HG02970 (cell line): ENCODE data around the gene CELSR3.

Source experiments
- ATAC-seq: cut with Tn5 transposase; IDR thresholded peaks from one replicate; pipeline ENCODE4 v1.9.1; 2021; ENCODE audit warnings: mild to moderate bottlenecking, moderate library complexity, moderate number of reproducible peaks; ENCODE audit not compliant: unreplicated experiment, low FRiP score

The CELSR3 gene, protein sequence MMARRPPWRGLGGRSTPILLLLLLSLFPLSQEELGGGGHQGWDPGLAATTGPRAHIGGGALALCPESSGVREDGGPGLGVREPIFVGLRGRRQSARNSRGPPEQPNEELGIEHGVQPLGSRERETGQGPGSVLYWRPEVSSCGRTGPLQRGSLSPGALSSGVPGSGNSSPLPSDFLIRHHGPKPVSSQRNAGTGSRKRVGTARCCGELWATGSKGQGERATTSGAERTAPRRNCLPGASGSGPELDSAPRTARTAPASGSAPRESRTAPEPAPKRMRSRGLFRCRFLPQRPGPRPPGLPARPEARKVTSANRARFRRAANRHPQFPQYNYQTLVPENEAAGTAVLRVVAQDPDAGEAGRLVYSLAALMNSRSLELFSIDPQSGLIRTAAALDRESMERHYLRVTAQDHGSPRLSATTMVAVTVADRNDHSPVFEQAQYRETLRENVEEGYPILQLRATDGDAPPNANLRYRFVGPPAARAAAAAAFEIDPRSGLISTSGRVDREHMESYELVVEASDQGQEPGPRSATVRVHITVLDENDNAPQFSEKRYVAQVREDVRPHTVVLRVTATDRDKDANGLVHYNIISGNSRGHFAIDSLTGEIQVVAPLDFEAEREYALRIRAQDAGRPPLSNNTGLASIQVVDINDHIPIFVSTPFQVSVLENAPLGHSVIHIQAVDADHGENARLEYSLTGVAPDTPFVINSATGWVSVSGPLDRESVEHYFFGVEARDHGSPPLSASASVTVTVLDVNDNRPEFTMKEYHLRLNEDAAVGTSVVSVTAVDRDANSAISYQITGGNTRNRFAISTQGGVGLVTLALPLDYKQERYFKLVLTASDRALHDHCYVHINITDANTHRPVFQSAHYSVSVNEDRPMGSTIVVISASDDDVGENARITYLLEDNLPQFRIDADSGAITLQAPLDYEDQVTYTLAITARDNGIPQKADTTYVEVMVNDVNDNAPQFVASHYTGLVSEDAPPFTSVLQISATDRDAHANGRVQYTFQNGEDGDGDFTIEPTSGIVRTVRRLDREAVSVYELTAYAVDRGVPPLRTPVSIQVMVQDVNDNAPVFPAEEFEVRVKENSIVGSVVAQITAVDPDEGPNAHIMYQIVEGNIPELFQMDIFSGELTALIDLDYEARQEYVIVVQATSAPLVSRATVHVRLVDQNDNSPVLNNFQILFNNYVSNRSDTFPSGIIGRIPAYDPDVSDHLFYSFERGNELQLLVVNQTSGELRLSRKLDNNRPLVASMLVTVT (N-terminal part only)

DNA sequence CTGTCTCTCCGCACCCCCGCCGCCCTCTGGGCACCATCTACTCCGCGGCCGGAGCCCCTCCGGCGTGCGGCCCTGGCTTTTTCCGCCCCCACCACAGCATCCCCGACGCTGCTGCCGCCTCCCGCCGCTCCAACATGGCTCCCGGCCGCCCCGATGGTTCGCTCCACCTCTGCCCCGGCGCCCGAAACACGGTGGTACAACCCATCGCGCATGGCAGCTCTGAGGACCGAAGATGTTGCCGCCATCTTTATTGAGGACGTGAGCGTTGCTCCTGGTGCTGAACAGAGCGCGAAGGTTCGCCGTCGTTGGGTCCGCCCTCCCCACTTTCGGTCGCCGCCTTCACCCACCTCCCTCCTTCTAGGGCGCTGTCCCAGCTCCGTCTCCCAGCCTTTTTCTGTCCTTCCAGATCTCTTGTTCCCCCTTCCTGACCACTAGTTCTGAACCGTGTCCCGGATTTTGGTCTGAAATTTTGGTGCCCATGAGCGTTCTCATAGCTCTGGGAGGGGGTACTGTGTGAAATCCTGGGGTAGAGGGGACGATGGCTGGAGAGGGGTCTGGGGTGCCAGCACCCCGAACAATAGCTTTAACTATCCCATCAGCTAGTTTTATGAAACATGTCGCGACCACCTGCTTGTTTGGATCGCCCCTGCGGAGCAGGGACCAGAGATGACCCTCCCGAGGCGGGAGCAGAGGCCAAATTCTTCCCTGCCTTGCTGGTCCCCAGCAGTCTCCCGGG is at the start of gene CELSR3:
CELSR3 (minus strand) TSS at position 134 of the 736 bp plus-strand sequence. CDS start 252 bp downstream, outside the sequence.
- ATAC-seq, result no peak

DNA sequence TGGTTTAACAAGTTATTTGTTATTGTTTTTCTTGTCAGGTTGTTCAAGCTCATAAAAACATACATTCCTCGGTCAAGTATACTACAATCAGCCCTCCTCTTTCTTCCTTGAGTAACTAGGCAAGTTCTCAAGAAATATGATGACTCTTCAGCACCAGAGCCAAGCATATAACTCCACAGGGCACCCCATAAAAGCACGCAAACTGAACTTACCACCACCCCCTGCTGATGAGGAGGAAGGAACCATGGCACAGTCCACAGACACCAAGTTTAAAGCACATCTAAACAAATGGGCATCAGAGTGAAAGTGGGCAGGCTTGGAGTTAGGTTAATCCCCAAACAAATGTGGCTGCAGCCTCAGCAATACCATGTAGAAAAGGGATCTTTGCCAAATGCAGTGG is 49.0 kb upstream of the CELSR3 start:
- no peak for ATAC-seq

DNA sequence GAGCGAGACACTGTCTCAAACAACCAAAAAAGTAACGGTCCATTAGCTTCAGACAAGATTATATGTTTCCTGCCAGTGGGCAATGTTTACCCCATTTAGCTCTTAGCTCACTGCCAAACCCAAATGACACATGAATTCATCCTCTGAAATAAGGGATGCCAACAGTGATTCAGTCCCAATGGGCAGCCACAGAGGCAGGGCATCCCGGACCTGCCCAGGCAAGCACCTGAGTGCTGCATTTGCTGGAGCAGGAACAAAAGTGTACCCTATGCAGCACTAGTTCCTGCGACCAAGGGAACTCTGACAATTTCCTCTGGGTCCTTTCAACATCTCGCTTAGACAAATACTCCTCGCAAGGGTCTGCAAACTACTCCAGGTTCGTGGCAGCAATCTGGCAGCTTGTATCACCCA is 46.4 kb upstream of the CELSR3 start:
- no peak for ATAC-seq

DNA sequence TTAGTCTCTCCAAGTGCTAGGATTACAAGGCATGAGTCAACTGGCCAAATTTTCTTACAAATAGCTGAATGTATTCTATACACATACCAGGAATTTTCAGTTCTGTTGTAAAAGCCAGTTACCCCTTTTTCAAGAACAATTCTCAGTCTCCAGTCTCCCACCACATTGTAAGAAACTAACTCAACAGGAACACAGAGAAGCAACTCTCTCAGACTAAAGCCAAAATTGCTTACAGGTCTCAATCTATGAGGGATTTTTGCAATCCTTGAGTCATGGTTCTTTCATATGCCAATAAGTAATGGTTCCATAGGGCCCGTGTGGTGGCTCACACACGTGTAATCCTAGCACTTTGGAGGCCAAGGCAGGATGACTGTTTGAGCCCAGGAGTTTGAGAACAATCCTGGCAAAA is 45.8 kb upstream of the CELSR3 start:
- ATAC-seq, result no peak

DNA sequence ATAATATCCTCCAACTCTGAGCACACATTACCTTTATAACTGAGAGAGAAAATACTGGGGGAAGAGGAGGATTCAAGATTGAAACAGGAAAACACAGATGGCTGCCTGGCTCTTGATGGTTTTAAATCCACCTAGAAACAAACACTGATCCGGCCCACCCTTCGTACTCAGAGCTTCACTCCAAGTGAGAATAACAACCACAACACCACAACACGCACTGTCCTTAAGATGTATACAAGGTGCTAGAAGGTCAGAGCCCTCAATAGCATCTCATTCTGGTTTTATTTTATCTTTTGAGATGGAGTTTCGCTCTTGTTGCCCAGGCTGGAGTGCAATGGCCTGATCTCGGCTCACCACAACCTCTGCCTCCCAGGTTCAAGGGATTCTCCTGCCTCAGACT is 44.5 kb upstream of the CELSR3 start:
- ATAC-seq, result no peak

DNA sequence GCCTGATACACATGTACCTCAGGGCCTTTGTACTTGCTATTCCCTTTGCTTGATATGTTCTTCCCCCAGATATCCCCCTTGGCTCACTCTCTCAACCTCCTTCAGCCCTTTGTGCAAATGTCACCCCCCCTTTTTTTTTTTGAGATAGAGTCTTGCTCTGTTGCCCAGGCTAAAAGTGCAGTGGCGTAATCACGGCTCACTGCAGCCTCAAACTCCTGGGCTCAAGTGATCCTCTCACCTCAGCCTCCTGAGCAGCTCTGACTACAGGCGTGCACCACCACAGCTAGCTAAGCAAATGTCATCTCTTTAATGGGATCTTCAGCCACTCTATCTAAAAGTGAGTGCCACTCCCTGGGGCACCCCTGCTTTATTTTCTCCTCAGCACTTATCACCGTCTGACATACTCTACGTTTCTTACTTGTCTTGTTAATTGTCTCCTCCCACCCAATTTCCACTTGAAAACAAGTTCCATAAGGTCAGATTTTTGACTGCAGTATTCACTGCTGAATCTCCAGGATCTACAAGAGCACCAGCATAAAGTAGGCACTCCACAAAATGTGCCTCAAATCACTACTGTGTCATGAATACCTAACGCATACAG is 39.7 kb upstream of the CELSR3 start:
- no peak for ATAC-seq

DNA sequence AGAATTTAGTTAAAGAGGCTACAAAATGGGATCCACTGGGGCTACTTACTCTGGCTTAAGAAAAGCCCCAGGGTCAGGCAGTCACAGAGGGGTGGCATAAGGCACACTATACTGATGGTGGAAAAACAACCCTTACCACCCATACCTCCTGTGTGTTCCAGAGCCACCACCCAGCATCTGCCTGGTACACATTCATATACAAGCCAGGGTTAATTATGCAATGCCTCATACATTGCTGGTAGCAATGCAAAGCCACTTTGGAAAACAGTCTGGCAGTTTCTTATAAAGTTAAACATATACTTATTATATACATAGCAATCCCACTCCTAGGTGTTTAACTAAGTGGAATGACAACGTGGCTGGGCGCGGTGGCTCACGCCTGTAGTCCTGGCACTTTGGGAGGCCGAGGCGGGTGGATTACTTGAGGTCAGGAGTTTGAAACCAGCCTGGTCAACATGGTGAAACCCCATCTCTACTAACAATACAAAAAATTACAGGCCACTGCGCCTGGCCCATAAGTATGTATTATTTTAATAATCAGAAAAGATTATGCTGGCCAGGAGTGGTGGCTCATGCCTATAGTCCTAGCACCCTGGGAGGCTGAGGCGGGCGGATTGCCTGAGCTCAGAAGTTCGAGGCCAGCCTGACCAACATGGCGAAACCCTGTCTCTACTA is 38.2 kb upstream of the CELSR3 start:
- no peak for ATAC-seq

DNA sequence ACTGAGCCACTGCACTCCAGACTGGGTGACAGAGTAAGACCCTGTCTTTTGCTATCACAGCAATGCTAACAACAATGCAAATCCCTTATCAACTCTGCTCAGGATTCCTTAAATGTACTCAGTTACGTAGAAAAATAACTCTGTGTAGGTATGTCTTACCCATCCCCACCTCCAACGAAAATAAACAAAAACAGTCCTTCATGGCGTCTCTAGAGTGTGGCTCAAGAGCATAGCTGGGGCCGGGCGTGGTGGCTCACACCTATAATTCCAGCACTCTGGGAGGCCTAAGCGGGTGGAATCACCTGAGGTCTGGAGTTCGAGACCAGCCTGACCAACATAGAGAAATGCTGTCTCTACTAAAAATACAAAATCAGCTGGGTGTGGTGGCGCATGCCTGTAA is 36.2 kb upstream of the CELSR3 start:
- no peak for ATAC-seq

DNA sequence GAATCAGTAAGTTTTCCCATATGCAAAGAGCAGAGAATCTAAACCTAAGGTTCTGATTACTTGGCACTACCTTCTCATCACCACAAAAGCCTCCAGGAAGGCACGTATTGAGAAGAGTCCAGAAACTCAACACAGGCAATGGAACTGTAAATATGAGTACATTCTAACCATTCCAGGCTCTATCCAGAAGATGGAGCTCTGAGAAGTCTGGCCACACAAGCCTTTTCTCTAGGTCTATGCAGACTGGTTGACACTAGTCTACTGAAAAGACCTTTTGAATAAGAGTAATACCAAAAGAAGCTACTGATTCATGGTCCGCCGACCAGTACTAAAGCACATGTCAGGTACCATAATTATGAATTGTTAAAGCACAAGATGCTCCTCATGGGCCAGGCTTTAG is 35.3 kb upstream of the CELSR3 start:
- no peak for ATAC-seq

DNA sequence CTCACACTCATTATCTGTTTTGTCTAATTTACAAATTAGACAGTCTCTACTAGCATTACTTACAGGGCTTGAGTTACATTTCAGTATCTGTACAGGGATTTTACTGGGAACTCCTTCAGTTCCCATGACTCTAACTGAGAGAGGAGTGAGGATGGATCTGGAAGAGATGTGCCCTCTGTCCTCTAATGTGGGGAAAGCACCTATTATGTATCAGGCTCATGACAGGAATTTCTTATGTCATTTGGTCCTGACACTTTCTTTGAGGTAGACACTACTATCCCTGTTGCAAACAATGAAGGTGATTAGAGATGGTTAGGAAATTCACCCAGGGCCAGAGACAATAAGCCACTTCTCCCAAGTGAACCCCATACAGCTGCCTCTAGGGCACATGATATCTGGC is 33.9 kb upstream of the CELSR3 start:
- no peak for ATAC-seq

DNA sequence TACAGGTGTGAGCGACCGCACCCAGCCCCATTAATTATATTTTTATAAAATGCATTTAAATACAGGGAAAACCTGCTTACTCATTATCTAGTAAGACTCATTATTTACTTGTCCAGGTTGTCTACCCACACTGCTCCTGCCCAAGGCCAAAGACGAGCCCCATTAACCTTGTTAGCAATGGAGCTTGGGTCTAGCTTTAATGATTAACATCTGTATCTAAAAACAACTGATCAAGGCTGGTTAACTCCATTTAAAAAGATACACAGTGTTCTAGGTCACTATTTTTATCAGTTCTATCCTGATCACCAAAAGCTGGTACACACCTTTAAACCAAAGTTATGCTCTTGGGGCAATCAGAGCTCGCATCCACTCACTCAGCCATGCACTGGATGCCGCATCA is 33.5 kb upstream of the CELSR3 start:
- no peak for ATAC-seq

DNA sequence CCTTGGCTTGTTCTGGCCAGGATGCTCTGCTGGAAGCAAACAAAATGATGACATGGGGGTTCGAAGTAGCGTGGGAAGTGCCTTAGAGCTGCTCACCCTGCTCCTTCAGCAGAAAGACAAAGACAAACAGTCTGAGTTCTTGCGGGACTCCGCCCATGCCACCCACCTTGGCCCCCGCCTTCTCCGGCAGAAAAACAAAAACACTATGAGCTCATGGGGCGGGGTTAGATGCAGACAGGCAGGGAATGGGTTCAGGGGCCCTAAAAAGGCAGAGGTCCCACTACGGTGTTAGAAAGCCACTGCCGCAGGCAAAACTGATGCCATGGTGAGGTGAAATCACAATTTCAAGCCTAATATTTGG is 32.7 kb upstream of the CELSR3 start:
- ATAC-seq, result no peak

DNA sequence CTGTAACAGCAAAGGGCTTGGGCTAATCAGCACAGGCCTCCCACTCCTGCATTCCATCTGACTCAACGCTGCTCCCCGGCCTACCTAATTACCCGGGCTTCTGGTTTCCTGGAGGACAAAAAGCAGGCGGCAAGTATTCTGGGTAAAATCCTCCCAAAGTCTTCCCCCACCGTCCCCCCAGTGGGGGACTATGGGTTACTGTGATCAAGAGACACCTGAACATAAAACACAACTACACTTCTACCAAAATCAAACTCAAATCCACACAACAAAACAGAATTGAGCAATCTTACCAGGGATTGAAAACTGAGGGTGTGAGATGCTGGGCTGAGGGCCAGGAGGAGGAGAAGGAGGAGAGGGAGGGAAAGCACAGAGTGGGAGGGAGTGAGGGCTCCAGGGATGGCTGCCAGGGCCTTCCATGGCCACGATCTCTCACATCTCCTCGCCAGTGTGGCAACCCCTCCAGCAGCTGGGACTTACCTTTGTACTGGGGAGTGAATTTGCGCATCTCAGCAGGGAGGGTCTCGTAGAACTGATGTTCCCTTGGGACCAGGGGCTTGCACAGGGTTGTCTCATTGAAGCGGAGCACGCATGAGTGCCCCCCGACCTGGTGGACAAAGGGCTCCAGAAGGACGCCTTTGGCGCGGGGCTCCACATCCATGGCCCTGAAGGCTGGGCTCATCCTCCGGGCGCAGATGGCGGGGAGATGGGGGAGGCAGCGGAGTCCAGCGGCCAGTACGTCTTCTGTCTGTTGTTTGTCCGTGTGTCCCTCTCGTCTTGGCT is 32.1 kb upstream of the CELSR3 start:
- no peak for ATAC-seq

DNA sequence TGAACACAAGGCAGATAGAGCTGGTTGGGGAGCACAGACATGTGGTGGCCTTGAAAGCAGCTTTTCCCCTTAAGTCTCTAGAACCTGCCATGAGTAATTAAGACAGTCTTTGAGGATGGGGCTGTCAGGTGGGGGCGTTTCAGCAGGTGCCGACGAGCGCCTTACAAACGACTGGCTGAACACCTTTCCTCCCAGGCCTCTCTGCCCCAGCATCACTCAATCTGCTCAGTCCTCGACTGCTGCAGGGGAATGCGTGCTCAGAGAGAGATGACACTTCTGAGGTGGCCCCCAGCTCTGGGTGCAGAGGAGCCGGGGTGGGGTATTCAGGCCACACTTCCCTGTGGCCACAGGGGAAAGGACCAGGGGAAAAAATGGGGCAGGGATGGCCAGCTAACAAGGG is 31.1 kb upstream of the CELSR3 start:
- no peak for ATAC-seq

DNA sequence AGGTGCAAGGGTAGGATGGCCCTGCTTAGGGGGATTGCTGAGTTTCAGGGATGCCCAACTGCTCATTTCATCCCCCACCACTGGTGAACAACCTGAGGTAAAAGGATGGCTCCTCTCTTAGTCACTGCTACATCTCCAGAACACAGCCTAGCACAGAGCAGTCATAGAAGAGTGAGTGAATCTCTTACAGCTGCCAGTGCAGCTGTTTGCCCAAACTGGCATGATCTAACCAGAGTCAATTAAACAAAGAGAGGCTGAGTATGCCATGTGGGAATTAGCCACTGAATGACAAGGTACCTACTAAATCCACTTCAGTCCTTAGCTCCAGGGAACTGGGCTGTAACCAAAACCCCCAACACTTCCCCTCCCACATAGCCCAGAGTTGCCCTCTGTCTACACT is 29.9 kb upstream of the CELSR3 start:
- no peak for ATAC-seq

DNA sequence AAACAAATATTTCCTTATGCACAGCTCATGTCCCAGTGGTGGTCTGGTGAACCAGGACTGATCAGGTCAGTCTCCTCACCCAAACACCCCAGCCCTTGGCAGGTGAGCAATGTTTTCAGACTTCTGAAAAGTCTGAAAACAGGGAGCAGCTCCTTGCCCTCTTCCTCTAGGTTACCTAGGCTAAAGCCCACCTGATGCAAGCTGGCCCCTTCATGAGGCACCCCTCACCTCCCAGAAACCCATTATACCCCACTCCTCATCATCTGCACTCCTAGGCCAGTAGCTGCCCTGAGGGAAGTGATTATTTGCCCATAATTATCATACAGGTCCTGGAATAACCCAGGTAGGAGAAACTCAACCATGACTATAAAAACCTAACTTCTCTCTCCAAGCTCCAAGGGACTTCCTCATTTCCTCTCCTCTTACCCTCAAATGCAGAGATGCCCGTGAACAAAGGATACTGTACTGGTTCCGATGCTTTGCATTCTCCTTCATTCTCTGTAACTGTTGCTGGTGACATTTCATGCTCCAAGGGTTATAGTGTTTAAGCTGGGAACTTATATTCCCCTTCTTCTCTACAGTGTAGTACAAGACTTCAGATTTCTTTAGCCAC is 28.3 kb upstream of the CELSR3 start:
- no peak for ATAC-seq

DNA sequence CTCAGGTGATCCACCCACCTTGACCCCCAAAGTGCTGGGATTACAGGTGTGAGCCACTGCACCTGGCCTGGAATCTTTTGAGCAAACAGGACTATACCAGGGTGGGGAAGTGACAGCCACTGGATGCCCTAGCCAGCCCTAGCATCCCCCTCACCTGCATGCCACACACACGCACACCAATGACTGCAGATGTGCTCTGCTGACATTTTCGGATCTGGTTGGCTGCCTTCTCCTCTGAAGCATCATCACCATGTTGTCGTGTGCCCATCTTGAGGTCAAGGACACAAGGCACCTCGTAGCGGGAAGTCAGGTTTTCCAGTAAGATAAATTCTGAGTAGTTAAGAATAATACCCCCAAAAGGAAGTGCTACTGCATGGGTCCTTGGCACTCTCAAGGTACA is 26.7 kb upstream of the CELSR3 start:
- no peak for ATAC-seq

DNA sequence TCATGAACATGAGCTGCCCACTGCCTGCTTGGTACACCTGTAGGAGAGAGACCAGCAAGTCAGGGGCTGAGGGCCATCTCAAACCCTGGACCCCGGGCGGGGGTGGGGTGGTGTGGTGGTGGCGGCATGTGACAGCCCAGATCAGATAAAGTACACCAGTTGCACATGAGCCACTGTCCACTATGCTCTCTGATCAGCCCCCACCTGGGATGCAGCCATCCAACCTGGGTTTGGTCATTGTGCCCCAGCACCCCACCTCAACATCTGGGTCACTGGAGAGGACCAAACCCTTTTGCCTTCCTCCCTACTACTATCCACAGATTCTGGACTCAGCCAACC is 26.0 kb upstream of the CELSR3 start:
- ATAC-seq, result no peak
